H1 (cell line): Measurements from ENCODE around the gene KLK10.

Source experiments
- ATF3 ChIP-seq: IDR thresholded peaks from 2 replicates; pipeline ENCODE4 v1.6.1; 2011; ENCODE audit warnings: low read depth, mild to moderate bottlenecking, low read length; ENCODE audit not compliant: insufficient read depth
- BACH1 ChIP-seq: IDR thresholded peaks from 2 replicates; pipeline ENCODE4 v1.6.1; 2012; ENCODE audit warnings: low read length, improper control_type of control experiment
- BRCA1 ChIP-seq: IDR thresholded peaks from 2 replicates; pipeline ENCODE4 v1.6.1; 2012; ENCODE audit warnings: low read depth, low read length, improper control_type of control experiment
- CBX8 ChIP-seq: fragments of 300-800, 300-1000 bp; sonication (generic); IDR thresholded peaks from 2 replicates; pipeline ENCODE4 v1.7.1; 2016; ENCODE audit warnings: low read depth, low read length, borderline replicate concordance
- CTCF ChIP-seq, 3 experiments: IDR thresholded peaks; 1 replicate in 2 of 3; 2 replicates in 1 of 3; pipeline versions ENCODE4 v1.5.1 to v1.6.1; 2011; ENCODE audit warnings: low read length in 3 of 3, mild to moderate bottlenecking in 3 of 3, inconsistent platforms in 2 of 3, low read depth in 1 of 3, moderate library complexity in 1 of 3; ENCODE audit not compliant: insufficient read depth in 1 of 3; ENCODE audit errors: control extremely low read depth in 1 of 3
- EGR1 ChIP-seq: IDR thresholded peaks from 2 replicates; pipeline ENCODE4 v1.6.1; 2011; ENCODE audit warnings: low read depth, low read length, borderline replicate concordance
- EP300 ChIP-seq, 2 experiments: IDR thresholded peaks; 1 replicate in 1 of 2; 2 replicates in 1 of 2; pipeline ENCODE4 v1.6.1; 2011 to 2012; ENCODE audit warnings: low read depth in 2 of 2, low read length in 2 of 2, mild to moderate bottlenecking in 2 of 2, borderline replicate concordance in 1 of 2, inconsistent platforms in 1 of 2, moderate library complexity in 1 of 2
- EZH2 ChIP-seq: fragments of 200-600 bp; sonication (generic); IDR thresholded peaks from 2 replicates; pipeline ENCODE4 v1.7.1; 2012; ENCODE audit warnings: low read depth, mild to moderate bottlenecking, moderate library complexity, low read length, inconsistent platforms; ENCODE audit not compliant: severe bottlenecking
- JUND ChIP-seq: IDR thresholded peaks from 2 replicates; pipeline ENCODE4 v1.6.1; 2011; ENCODE audit warnings: mild to moderate bottlenecking, improper control_type of control experiment, low read length
- POLR2A ChIP-seq, 2 experiments: IDR thresholded peaks; 1 replicate in 1 of 2; 2 replicates in 1 of 2; pipeline ENCODE4 v1.6.1; 2011; ENCODE audit warnings: low read depth in 2 of 2, low read length in 2 of 2, mild to moderate bottlenecking in 2 of 2; ENCODE audit errors: control extremely low read depth in 1 of 2
- POLR2AphosphoS5 ChIP-seq: IDR thresholded peaks from 2 replicates; pipeline ENCODE4 v1.6.1; 2011; ENCODE audit warnings: low read depth, low read length
- RXRA ChIP-seq: IDR thresholded peaks from 2 replicates; pipeline ENCODE4 v1.6.1; 2011; ENCODE audit warnings: low read depth, mild to moderate bottlenecking, low read length, moderate library complexity; ENCODE audit not compliant: insufficient read depth
- TF ChIP-seq, protein P1 (sequence below): IDR thresholded peaks from 2 replicates; pipeline ENCODE4 v1.6.1; 2012; ENCODE audit warnings: inconsistent platforms

DNA sequence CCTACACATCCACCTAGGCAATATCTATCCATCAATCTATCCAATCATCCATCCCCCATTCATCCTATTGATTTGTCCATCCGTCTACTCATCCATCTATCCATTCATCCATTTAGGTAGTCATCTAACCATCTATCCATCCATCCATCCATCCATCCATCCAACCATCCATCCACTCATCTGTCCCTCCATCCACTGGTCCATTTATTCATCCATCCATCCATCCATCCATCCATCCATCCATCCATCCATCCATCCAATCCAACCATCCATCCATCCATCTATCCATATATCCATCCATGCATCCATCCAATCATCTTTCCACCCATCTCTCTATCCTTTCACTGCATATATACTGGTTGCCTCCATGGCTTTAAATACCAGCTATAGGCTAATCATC is 41.5 kb upstream of the KLK10 start:
- TF ChIP-seq RXRA (no peak), BRCA1 (no peak), CBX8 (no peak), EGR1 (no peak), CTCF (IDR thresholded peaks at IDR 0.05; ENCODE audit: control extremely low read depth in 1 of 3, insufficient read depth in 1 of 3, low read depth in 1 of 3, low read length in 3 of 3) (no peak), JUND (no peak), EZH2 (no peak), POLR2A (IDR thresholded peaks at IDR 0.05; ENCODE audit: control extremely low read depth in 1 of 2, low read depth in 2 of 2, low read length in 2 of 2) (no peak), POLR2AphosphoS5 (no peak), BACH1 (no peak), ATF3 (no peak), EP300 (IDR thresholded peaks at IDR 0.05; ENCODE audit: borderline replicate concordance in 1 of 2, low read depth in 2 of 2, low read length in 2 of 2) (no peak)
- TF ChIP-seq, protein P1, sequence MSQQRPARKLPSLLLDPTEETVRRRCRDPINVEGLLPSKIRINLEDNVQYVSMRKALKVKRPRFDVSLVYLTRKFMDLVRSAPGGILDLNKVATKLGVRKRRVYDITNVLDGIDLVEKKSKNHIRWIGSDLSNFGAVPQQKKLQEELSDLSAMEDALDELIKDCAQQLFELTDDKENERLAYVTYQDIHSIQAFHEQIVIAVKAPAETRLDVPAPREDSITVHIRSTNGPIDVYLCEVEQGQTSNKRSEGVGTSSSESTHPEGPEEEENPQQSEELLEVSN: no peak
